HL-60 (cell line): ENCODE data around the gene HSFY2.
"Not testable (repeated sequence)": the region's sequence is repeated elsewhere in the genome, so short reads cannot be mapped to it uniquely, and the experiment has no call there.

Experiments
- DNase-seq, 2 experiments: peaks; one replicate each; pipeline ENCODE4 v3.0.0-alpha.2; 2010 to 2020; ENCODE audit warnings: low read depth in 1 of 2, low spot score in 1 of 2
- H3K27ac ChIP-seq: fragments of 250-450 bp; sonication (Bioruptor Pico); replicated peaks from 2 replicates; pipeline ENCODE4 v1.5.1; 2020; ENCODE audit warnings: mild to moderate bottlenecking, moderate library complexity
- H3K27me3 ChIP-seq: fragments of 250-450 bp; sonication (Bioruptor Pico); 2 replicates; pipeline ENCODE4 v1.5.1; 2021; ENCODE audit warnings: mild to moderate bottlenecking, moderate library complexity; ENCODE audit not compliant: insufficient read depth, poor library complexity, severe bottlenecking
- H3K4me3 ChIP-seq: replicated peaks from 2 replicates; pipeline ENCODE4 v1.5.1; 2011; ENCODE audit warnings: mild to moderate bottlenecking, control low read depth, low read length; ENCODE audit not compliant: insufficient read depth
- long read RNA-seq: library from polyadenylated mRNA; unstranded; transcript quantifications from one replicate; pipeline ENCODE4 v2.0.0, GENCODE V29; 2020

HSFY2 gene, protein sequence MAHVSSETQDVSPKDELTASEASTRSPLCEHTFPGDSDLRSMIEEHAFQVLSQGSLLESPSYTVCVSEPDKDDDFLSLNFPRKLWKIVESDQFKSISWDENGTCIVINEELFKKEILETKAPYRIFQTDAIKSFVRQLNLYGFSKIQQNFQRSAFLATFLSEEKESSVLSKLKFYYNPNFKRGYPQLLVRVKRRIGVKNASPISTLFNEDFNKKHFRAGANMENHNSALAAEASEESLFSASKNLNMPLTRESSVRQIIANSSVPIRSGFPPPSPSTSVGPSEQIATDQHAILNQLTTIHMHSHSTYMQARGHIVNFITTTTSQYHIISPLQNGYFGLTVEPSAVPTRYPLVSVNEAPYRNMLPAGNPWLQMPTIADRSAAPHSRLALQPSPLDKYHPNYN
- long read RNA-seq, result 0 reads

DNA sequence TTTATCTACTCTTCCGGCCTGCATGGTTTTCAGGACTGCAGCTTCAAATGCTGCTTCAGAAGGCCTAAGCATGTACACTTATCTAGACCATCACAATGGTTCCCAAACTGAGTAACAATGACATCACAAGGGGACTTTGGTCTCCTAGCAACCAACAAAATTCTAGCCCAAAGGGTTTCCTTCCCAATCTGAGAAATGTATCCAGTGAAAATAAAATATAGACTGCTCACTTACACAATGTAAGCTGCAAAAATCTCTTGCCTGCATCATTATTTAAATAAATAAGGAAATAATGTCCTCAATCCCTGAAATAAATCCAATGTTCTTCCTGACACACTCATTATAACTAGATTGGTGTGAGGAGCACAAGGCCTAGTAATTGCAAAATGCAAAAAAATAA is at the start of gene HSFY2:
Gene HSFY2, minus strand, starts transcription at position 101 of the 400 bp plus-strand sequence. CDS start 117 bp downstream, outside the sequence.
- H3K4me3 ChIP-seq, DNase-seq, H3K27me3 ChIP-seq, H3K27ac ChIP-seq: not testable (repeated sequence)

GRCh38 chrY:18815751-18816150 is 42.2 kb upstream of the HSFY2 start:
- H3K27ac ChIP-seq, H3K27me3 ChIP-seq, H3K4me3 ChIP-seq, DNase-seq: not testable (repeated sequence)

- not testable (repeated sequence) for H3K27ac ChIP-seq, H3K27me3 ChIP-seq, DNase-seq, H3K4me3 ChIP-seq
Observed at GRCh38 chrY:18788757-18789406, 15.3 kb upstream of the HSFY2 start.

- not testable (repeated sequence) for H3K27me3 ChIP-seq, H3K4me3 ChIP-seq, H3K27ac ChIP-seq, DNase-seq
Observed at GRCh38 chrY:18754077-18754476, 19.5 kb downstream of the HSFY2 start.

GRCh38 chrY:18753133-18753815 is 20.3 kb downstream of the HSFY2 start:
- not testable (repeated sequence) for H3K27me3 ChIP-seq, H3K27ac ChIP-seq, H3K4me3 ChIP-seq, DNase-seq

DNA sequence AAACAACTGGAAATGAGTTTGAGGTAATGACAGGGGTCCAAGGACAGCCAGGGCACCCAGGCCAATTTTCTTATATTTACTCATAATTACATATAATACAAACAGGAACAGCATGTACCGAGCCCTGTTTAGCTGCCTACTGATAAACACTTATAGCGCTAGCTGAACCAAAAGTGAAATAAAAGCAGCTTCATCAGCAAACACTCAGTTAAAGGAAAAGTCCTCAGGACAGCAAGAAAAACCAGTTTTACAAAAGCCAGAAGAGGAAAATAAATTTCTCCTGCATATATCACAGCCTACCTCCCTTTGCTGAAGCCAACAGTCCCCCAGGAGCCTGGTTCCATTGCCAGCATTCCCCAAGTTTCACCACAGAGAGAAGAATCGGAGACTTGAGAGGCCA is 49.8 kb downstream of the HSFY2 start:
- not testable (repeated sequence) for H3K27ac ChIP-seq, DNase-seq, H3K27me3 ChIP-seq, H3K4me3 ChIP-seq
